GM23338 (cell line): ENCODE results near the gene VAPB. TPM values are rescaled to one million over a fixed set of nuclear protein-coding genes. Genes with fewer than 3 reads are reported as not detected.

Experiments
- ATAC-seq: fragments of 200-7000 bp; cut with Tn5 transposase; 3 replicates; pipeline ENCODE4 v1.9.1; 2020
- DNase-seq: peaks from one replicate; pipeline ENCODE4 v3.0.0-alpha.2; 2015; ENCODE audit warnings: low spot score
- H2AFZ ChIP-seq: fragments of 200-600 bp; sonication (generic); 2 replicates; pipeline ENCODE4 v1.8.0; 2016; ENCODE audit warnings: antibody characterized with exemption, mild to moderate bottlenecking, moderate library complexity
- H3F3A ChIP-seq: fragments of 200-600 bp; sonication (generic); replicated peaks from 2 replicates; pipeline ENCODE4 v1.8.0; 2017; ENCODE audit warnings: antibody characterized with exemption, mixed run types, low read depth
- H3K27ac ChIP-seq: fragments of 200-600 bp; sonication (generic); 2 replicates; pipeline ENCODE4 v1.6.1; 2016; ENCODE audit warnings: low read depth
- H3K27me3 ChIP-seq: fragments of 200-600 bp; sonication (generic); 2 replicates; pipeline ENCODE4 v1.8.0; 2016; ENCODE audit warnings: mild to moderate bottlenecking, mixed run types, moderate library complexity; ENCODE audit not compliant: insufficient read depth
- H3K36me3 ChIP-seq: fragments of 200-600 bp; sonication (generic); 2 replicates; pipeline ENCODE4 v1.8.0; 2016; ENCODE audit warnings: mild to moderate bottlenecking; ENCODE audit not compliant: insufficient read depth
- H3K4me1 ChIP-seq: fragments of 200-600 bp; sonication (generic); 2 replicates; pipeline ENCODE4 v1.8.0; 2016; ENCODE audit warnings: mild to moderate bottlenecking, moderate library complexity; ENCODE audit not compliant: insufficient read depth
- H3K4me2 ChIP-seq: fragments of 200-600 bp; sonication (generic); 2 replicates; pipeline ENCODE4 v1.7.1; 2017; ENCODE audit warnings: mixed run types
- H3K4me3 ChIP-seq: fragments of 200-600 bp; sonication (generic); 2 replicates; pipeline ENCODE4 v1.6.1; 2016; ENCODE audit warnings: mixed run types
- H3K79me2 ChIP-seq: fragments of 200-600 bp; sonication (generic); replicated peaks from 2 replicates; pipeline ENCODE4 v1.8.0; 2017; ENCODE audit warnings: mild to moderate bottlenecking; ENCODE audit not compliant: insufficient read depth
- H3K9me2 ChIP-seq: fragments of 200-600 bp; sonication (generic); 2 replicates; pipeline ENCODE4 v1.8.0; 2017; ENCODE audit not compliant: insufficient read depth
- H4K20me1 ChIP-seq: fragments of 200-600 bp; sonication (generic); replicated peaks from 2 replicates; pipeline ENCODE4 v1.8.0; 2017; ENCODE audit warnings: mild to moderate bottlenecking; ENCODE audit not compliant: insufficient read depth
- H3K27ac Mint-ChIP-seq: 2 replicates; pipeline ENCODE4 v1.8.0; 2020; ENCODE audit warnings: inconsistent platforms, mild to moderate bottlenecking, moderate library complexity, mixed read lengths
- H3K27me3 Mint-ChIP-seq: 3 replicates; pipeline ENCODE4 v1.8.0; 2022; ENCODE audit warnings: low read depth, mild to moderate bottlenecking, moderate library complexity, mixed read lengths, inconsistent platforms; ENCODE audit not compliant: insufficient read depth, poor library complexity
- H3K36me3 Mint-ChIP-seq: 3 replicates; pipeline ENCODE4 v1.8.0; 2021; ENCODE audit warnings: low read depth, mild to moderate bottlenecking, inconsistent platforms, moderate library complexity, mixed read lengths
- H3K4me1 Mint-ChIP-seq: 3 replicates; pipeline ENCODE4 v1.8.0; 2020; ENCODE audit warnings: mild to moderate bottlenecking, inconsistent platforms, mixed read lengths
- H3K4me3 Mint-ChIP-seq: 3 replicates; pipeline ENCODE4 v1.8.0; 2021; ENCODE audit warnings: moderate library complexity, mild to moderate bottlenecking, inconsistent platforms, mixed read lengths
- H3K9me3 Mint-ChIP-seq: 3 replicates; pipeline ENCODE4 v1.8.0; 2020; ENCODE audit warnings: moderate library complexity, mild to moderate bottlenecking, inconsistent platforms, mixed read lengths
- CREB1 ChIP-seq: fragments of 250-450 bp; sonication (Bioruptor Pico); IDR thresholded peaks from 2 replicates; pipeline ENCODE4 v1.5.0; 2020; ENCODE audit warnings: low read depth, mild to moderate bottlenecking, moderate library complexity
- ETS1 ChIP-seq: IDR thresholded peaks from 2 replicates; pipeline ENCODE4 v1.6.1; 2016; ENCODE audit warnings: antibody characterized with exemption
- EZH2 ChIP-seq: fragments of 200-600 bp; sonication (generic); IDR thresholded peaks from one replicate; pipeline ENCODE4 v1.8.0; 2017; ENCODE audit warnings: antibody characterized with exemption, mild to moderate bottlenecking, low read depth; ENCODE audit not compliant: unreplicated experiment
- EZH2phosphoT487 ChIP-seq: fragments of 200-600 bp; sonication (generic); IDR thresholded peaks from one replicate; pipeline ENCODE4 v1.8.1; 2018; ENCODE audit warnings: antibody characterized with exemption; ENCODE audit not compliant: unreplicated experiment
- JUNB ChIP-seq: IDR thresholded peaks from one replicate; pipeline ENCODE4 v1.6.1; 2016; ENCODE audit warnings: antibody characterized with exemption; ENCODE audit not compliant: unreplicated experiment
- NANOG ChIP-seq: IDR thresholded peaks from 2 replicates; pipeline ENCODE4 v1.6.1; 2016; ENCODE audit warnings: antibody characterized with exemption, borderline replicate concordance
- POLR2AphosphoS5 ChIP-seq: IDR thresholded peaks from 2 replicates; pipeline ENCODE4 v1.6.1; 2016; ENCODE audit warnings: antibody characterized with exemption, low read depth
- STAT1 ChIP-seq: IDR thresholded peaks from one replicate; pipeline ENCODE4 v1.6.1; 2016; ENCODE audit warnings: antibody characterized with exemption; ENCODE audit not compliant: unreplicated experiment
- ZNF114 ChIP-seq: fragments of 250-450 bp; sonication (Bioruptor Pico); IDR thresholded peaks from 2 replicates; pipeline ENCODE4 v1.5.0; 2020; ENCODE audit warnings: mild to moderate bottlenecking, moderate library complexity
- ZNF331 ChIP-seq: fragments of 250-450 bp; sonication (Bioruptor Pico); IDR thresholded peaks from 2 replicates; pipeline ENCODE4 v1.5.0; 2020; ENCODE audit warnings: low read depth, mild to moderate bottlenecking, moderate library complexity
- ZNF462 ChIP-seq: fragments of 250-450 bp; sonication (Bioruptor Pico); IDR thresholded peaks from 2 replicates; pipeline ENCODE4 v1.5.0; 2020; ENCODE audit warnings: mild to moderate bottlenecking, moderate library complexity
- polyA plus RNA-seq: library from polyadenylated mRNA; unstranded; fragments of >200 nt; fragmentation: Nextera tagmentation; extraction: Ambion mirVana; gene quantifications from 2 replicates; pipeline ENCODE4 v1.2.1, GENCODE V29; 2016
- total RNA-seq: library from RNA; depleted of rRNA; stranded (reverse); fragments of >200 nt; shearing (Covaris generic); gene quantifications from 2 replicates; pipeline ENCODE4 v1.2.3, GENCODE V29; 2014
- TF ChIP-seq, protein P1 (sequence below), 2 experiments: fragments of 200-600 bp in 1 of 2; sonication (generic) in 1 of 2; conservative IDR thresholded peaks; 2 replicates each; pipeline versions ENCODE4 v1.5.1 to v1.6.1; 2016 to 2017; ENCODE audit warnings: antibody characterized with exemption in 2 of 2, low read depth in 2 of 2, mild to moderate bottlenecking in 2 of 2, moderate library complexity in 1 of 2
- TF ChIP-seq, protein P2 (sequence below): IDR thresholded peaks from one replicate; pipeline ENCODE4 v1.6.1; 2018; ENCODE audit warnings: antibody characterized with exemption; ENCODE audit not compliant: unreplicated experiment

The VAPB gene
- total and polyA plus RNA-seq, 2 experiments from 2014 or later = 18.8 to 22.9 TPM

- H3K4me2 ChIP-seq = no peak overlapping the region
- no peaks in the 10 kb centered on the region for H3K9me2 ChIP-seq
- Mint-ChIP-seq H3K36me3 (peaks cover 10% of the 10 kb centered on the region; the same call in 2 of the 3 replicates), H3K27ac (no peak overlapping the region), H3K9me3 (peaks cover 7% of the 10 kb centered on the region; the same call in 1 of the 3 replicates), H3K4me1 (peaks cover 14% of the 10 kb centered on the region), H3K27me3 (peaks cover 25% of the 10 kb centered on the region), H3K4me3 (no peak overlapping the region)
- H3F3A ChIP-seq = no peaks in the 10 kb centered on the region
- H2AFZ ChIP-seq = no peak overlapping the region
- TF ChIP-seq ZNF331 (CRISPR knock-in tag) (no peak), JUNB (no peak), EZH2phosphoT487 (no peak), POLR2AphosphoS5 (no peak), ZNF114 (CRISPR knock-in tag) (no peak), NANOG (no peak), ETS1 (no peak), ZNF462 (CRISPR knock-in tag) (no peak), STAT1 (no peak), CREB1 (CRISPR knock-in tag) (no peak), EZH2 (no peak)
- TF ChIP-seq, protein P1, sequence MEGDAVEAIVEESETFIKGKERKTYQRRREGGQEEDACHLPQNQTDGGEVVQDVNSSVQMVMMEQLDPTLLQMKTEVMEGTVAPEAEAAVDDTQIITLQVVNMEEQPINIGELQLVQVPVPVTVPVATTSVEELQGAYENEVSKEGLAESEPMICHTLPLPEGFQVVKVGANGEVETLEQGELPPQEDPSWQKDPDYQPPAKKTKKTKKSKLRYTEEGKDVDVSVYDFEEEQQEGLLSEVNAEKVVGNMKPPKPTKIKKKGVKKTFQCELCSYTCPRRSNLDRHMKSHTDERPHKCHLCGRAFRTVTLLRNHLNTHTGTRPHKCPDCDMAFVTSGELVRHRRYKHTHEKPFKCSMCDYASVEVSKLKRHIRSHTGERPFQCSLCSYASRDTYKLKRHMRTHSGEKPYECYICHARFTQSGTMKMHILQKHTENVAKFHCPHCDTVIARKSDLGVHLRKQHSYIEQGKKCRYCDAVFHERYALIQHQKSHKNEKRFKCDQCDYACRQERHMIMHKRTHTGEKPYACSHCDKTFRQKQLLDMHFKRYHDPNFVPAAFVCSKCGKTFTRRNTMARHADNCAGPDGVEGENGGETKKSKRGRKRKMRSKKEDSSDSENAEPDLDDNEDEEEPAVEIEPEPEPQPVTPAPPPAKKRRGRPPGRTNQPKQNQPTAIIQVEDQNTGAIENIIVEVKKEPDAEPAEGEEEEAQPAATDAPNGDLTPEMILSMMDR (conservative IDR thresholded peaks at IDR 0.05; ENCODE audit: low read depth in 2 of 2) = no peak
- TF ChIP-seq, protein P2, sequence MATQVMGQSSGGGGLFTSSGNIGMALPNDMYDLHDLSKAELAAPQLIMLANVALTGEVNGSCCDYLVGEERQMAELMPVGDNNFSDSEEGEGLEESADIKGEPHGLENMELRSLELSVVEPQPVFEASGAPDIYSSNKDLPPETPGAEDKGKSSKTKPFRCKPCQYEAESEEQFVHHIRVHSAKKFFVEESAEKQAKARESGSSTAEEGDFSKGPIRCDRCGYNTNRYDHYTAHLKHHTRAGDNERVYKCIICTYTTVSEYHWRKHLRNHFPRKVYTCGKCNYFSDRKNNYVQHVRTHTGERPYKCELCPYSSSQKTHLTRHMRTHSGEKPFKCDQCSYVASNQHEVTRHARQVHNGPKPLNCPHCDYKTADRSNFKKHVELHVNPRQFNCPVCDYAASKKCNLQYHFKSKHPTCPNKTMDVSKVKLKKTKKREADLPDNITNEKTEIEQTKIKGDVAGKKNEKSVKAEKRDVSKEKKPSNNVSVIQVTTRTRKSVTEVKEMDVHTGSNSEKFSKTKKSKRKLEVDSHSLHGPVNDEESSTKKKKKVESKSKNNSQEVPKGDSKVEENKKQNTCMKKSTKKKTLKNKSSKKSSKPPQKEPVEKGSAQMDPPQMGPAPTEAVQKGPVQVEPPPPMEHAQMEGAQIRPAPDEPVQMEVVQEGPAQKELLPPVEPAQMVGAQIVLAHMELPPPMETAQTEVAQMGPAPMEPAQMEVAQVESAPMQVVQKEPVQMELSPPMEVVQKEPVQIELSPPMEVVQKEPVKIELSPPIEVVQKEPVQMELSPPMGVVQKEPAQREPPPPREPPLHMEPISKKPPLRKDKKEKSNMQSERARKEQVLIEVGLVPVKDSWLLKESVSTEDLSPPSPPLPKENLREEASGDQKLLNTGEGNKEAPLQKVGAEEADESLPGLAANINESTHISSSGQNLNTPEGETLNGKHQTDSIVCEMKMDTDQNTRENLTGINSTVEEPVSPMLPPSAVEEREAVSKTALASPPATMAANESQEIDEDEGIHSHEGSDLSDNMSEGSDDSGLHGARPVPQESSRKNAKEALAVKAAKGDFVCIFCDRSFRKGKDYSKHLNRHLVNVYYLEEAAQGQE = no peak
- no peaks in the 10 kb centered on the region for H3K79me2 ChIP-seq
- no peaks in the 10 kb centered on the region for H3K27me3 ChIP-seq
- peak; percentile 59; the same call in 2 of the 3 replicates for ATAC-seq
- H3K4me3 ChIP-seq = no peak overlapping the region
- no peaks in the 10 kb centered on the region for H3K36me3 ChIP-seq
- no peak for DNase-seq
- no peak overlapping the region for H3K27ac ChIP-seq
- H3K4me1 ChIP-seq = peaks cover 3% of the 10 kb centered on the region
- no peaks in the 10 kb centered on the region for H4K20me1 ChIP-seq
Observed at GRCh38 chr20:58458342-58459057, 69.5 kb downstream of the VAPB start.
